Duodenal mucosa (tissue), 2 donors: ENCODE measurements around the gene TGM6.

Experiments
- H3K27ac ChIP-seq: one replicate; pipeline ENCODE4 v1.7.0; 2013; ENCODE audit warnings: low read depth, low read length
- H3K27me3 ChIP-seq, 2 donors: one replicate each; pipeline ENCODE4 v1.7.0; 2013; ENCODE audit warnings: low read length in 2 of 2, control low read depth in 1 of 2; ENCODE audit not compliant: insufficient read depth in 2 of 2, control insufficient read depth in 1 of 2
- H3K36me3 ChIP-seq, 2 donors: one replicate each; pipeline ENCODE4 v1.7.0; 2013; ENCODE audit warnings: low read length in 2 of 2, control low read depth in 1 of 2; ENCODE audit not compliant: insufficient read depth in 2 of 2, control insufficient read depth in 1 of 2
- H3K4me1 ChIP-seq, 2 donors: one replicate each; pipeline ENCODE4 v1.7.0; 2013; ENCODE audit warnings: low read length in 2 of 2, control low read depth in 1 of 2; ENCODE audit not compliant: insufficient read depth in 2 of 2, control insufficient read depth in 1 of 2
- H3K4me3 ChIP-seq, 2 donors: one replicate each; pipeline ENCODE4 v1.7.0; 2013; ENCODE audit warnings: low read length in 2 of 2, low read depth in 1 of 2
- H3K9ac ChIP-seq, 2 donors: one replicate each; pipeline ENCODE4 v1.7.0; 2013; ENCODE audit warnings: low read length in 2 of 2, low read depth in 1 of 2
- H3K9me3 ChIP-seq, 2 donors: one replicate each; pipeline ENCODE4 v1.7.0; 2013; ENCODE audit warnings: low read length in 2 of 2, control low read depth in 1 of 2; ENCODE audit not compliant: control insufficient read depth in 1 of 2

The TGM6 gene

DNA sequence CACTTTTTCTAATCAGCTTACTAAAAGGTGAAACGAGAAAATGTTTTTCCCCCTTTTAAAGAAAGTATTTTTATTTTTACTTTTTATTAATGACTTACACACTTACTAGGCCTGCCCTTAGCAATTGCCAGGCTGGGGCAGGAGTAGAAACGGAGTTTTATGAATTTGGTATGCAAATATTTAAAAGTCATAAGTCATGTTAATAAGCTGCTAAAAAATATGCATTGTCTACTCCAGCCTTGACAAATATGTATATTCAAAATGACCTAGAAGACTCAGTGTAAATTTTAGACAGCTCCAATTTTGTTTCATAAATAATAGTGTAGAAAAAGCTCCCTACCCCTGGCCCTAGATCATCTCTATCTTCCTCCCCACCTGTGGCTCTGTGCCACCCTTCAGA is 17.5 kb upstream of the TGM6 start:
- peaks cover 4 to 13% of the 10 kb centered on the region in 2 donors for H3K9me3 ChIP-seq
- no peak overlapping the region for H3K9ac ChIP-seq
- no peak overlapping the region for H3K27ac ChIP-seq
- H3K4me1 ChIP-seq = no peaks in the 10 kb centered on the region
- H3K27me3 ChIP-seq = no peaks in the 10 kb centered on the region
- H3K4me3 ChIP-seq = no peak overlapping the region
- no peaks in the 10 kb centered on the region for H3K36me3 ChIP-seq

DNA sequence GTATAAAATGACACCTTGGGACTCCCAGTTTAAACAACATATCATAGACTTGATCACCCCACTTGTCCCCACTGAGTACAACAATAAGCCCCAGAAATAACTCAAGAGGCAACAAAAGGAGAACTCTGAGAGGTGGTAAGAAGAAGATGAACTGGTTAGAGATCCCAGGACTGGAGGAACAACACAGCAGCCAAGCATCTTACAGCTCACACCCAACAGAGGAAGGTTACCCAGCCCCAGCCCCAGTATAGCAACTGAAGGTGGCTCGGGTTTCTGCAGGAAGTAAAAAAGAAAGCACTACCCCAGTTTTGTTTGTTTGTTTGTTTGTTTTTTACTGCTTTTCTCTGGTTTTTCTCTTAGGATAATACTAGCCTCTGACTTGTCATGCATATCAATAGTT is 17.1 kb upstream of the TGM6 start:
- no peak overlapping the region for H3K4me3 ChIP-seq
- H3K4me1 ChIP-seq = no peaks in the 10 kb centered on the region
- peaks cover 4 to 13% of the 10 kb centered on the region in 2 donors for H3K9me3 ChIP-seq
- no peak overlapping the region for H3K27ac ChIP-seq
- no peaks in the 10 kb centered on the region for H3K27me3 ChIP-seq
- no peak overlapping the region for H3K9ac ChIP-seq
- H3K36me3 ChIP-seq = no peaks in the 10 kb centered on the region

DNA sequence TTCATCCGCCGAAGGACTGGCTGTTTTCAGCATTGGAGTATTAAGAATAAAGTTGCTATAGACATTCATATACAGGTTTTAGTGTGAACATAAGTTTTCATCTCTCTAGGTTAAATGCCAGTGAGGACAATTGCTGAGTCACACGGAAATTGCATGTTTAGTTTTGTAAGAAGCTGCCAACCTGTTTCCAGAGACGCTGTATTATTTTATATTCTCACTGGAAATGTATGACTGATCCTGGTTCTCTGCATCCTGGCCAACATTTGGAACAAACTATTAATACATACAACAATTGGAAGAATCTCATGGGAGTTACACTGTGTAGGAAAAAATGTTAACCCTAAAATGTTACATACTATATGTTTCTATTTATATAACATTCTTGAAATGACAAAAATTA is 16.7 kb upstream of the TGM6 start:
- Histone ChIP-seq H3K36me3 (no peaks in the 10 kb centered on the region), H3K9me3 (peaks cover 4 to 13% of the 10 kb centered on the region in 2 donors), H3K27ac (no peak overlapping the region), H3K27me3 (no peaks in the 10 kb centered on the region), H3K9ac (no peak overlapping the region), H3K4me1 (no peaks in the 10 kb centered on the region), H3K4me3 (no peak overlapping the region)

DNA sequence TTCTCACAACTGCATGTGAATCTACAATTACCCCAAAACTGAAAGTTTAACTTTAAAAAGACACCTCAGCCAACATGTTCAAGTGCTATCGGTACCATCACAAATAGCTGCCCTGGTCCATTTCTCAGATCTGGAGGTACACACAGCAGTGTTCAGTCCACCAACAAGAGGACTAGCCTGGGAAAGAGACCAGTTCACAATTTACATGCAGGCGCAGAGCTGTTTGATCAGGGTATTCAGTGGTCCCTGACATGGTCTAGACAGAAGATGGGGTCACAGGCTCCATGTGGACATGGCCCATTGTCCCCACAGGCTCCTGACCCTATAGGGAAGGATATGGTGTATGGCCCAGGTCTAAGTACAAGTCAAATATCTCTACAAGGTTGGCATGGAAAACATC is 15.6 kb upstream of the TGM6 start:
- H3K36me3 ChIP-seq = no peaks in the 10 kb centered on the region
- no peak overlapping the region for H3K4me3 ChIP-seq
- no peak overlapping the region for H3K27ac ChIP-seq
- no peak overlapping the region for H3K9ac ChIP-seq
- H3K27me3 ChIP-seq = no peaks in the 10 kb centered on the region
- no peaks in the 10 kb centered on the region for H3K4me1 ChIP-seq
- peaks cover 4 to 13% of the 10 kb centered on the region in 2 donors for H3K9me3 ChIP-seq

DNA sequence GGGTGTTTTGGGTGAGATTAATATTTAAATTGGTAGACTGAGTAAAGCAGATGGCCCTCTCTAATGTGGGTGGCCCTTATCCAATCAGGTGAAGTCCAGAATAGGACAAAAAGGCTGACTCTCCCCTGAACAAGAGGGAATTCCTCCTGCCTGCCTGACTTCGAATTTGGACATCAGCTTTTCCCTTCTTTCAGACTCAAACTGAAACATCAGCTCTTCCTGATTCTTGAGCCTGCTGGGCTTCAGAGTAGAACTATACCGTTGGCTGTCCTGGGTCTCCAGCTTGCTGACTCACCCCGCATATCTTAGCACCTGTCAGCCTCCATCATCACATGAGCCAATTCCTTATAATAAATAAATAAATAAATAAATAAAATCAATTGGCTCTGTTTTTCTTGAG is 15.0 kb upstream of the TGM6 start:
- Histone ChIP-seq H3K9me3 (peaks cover 4 to 13% of the 10 kb centered on the region in 2 donors), H3K4me3 (no peak overlapping the region), H3K27ac (no peak overlapping the region), H3K4me1 (no peaks in the 10 kb centered on the region), H3K36me3 (no peaks in the 10 kb centered on the region), H3K27me3 (no peaks in the 10 kb centered on the region), H3K9ac (no peak overlapping the region)

DNA sequence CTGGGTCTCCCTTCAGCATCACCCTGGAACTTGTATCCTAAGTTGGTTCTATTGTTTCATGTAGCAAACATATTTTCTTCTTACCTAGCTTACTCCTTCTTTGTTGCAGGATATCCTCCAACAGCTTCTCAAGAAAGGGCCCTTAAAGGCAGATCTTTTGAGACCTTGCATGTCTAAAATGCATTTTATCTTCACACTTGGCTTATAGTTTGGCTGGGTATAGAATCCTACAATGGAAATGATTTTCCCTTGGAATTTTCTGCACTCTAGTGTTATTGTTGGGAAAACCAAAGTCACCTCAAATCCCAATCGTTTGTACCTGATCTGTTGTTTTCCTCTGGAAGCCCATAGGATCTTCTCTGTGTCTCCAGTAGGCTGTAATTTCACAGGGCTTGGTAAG is 12.1 kb upstream of the TGM6 start:
- Histone ChIP-seq H3K36me3 (no peaks in the 10 kb centered on the region), H3K27me3 (peaks cover 0 to 3% of the 10 kb centered on the region in 2 donors), H3K4me3 (no peak overlapping the region)

DNA sequence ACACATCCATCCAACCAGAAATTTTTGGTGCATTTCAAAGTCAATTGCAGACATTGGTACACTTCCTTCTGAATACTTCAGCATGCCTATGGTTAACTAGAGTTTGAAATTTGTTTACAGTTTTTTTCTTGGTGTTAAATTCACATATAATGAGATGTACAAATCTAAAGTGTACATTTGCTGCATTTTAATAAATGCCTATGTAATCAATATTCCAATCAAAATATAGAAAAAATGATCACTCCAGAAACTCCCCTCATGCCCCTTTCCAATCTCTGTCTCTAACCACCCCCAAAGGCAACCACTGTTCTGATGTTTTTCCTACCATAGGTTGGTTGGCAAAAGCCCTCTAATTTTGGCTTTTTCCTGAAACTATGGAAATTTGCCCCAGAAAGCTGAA is 7.6 kb upstream of the TGM6 start:
- peaks cover 0 to 3% of the 10 kb centered on the region in 2 donors for H3K27me3 ChIP-seq
- H3K4me3 ChIP-seq = no peak overlapping the region
- no peaks in the 10 kb centered on the region for H3K9me3 ChIP-seq
- H3K27ac ChIP-seq = no peak overlapping the region
- H3K9ac ChIP-seq = no peak overlapping the region
- H3K36me3 ChIP-seq = no peaks in the 10 kb centered on the region
- no peaks in the 10 kb centered on the region for H3K4me1 ChIP-seq

More for the DNA sequence above, 12.1 kb upstream of the TGM6 start:
- Histone ChIP-seq H3K27ac (no peak overlapping the region), H3K9me3 (no peaks in the 10 kb centered on the region), H3K9ac (no peak overlapping the region), H3K4me1 (no peaks in the 10 kb centered on the region)

DNA sequence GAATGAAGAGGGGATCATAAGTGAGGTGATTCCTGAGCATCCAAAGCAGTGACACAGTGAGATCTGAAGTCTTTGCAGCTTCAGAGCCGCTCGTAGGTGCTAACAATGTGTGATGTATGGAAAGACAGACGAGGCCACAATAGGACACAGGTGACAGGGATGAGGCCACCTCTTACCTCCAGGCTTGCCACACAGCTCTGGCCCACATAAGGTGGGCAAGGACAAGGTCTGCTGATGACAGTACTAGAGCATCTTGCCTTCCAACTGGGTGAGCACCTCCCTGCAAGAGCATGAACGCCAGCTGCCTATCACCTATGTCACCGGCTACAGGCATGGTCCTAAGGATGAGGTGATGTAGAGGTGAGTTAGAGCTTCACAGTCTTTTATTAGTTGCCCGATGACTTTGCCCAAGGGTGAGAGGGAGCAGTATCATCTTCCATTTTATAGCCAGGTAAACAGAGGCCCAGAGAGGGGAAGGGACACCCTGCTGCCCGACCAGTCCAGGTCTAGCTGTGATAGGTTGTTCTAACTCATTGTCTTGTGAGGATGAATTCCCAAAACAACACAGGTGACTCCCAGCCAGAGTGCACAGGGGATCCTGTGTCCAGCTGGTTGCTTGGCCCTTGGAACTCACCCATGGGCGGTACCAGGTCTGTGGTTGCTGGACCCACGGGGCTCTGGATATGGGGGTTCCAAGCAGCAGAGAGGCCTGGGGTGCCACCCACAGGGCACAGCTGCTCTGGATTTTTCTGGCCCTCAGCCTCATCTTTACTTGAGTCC is 6.2 kb upstream of the TGM6 start:
- Histone ChIP-seq H3K4me1 (no peaks in the 10 kb centered on the region), H3K36me3 (no peaks in the 10 kb centered on the region), H3K4me3 (no peak overlapping the region), H3K27ac (no peak overlapping the region), H3K9me3 (no peaks in the 10 kb centered on the region), H3K9ac (no peak overlapping the region), H3K27me3 (peaks cover 0 to 3% of the 10 kb centered on the region in 2 donors)

DNA sequence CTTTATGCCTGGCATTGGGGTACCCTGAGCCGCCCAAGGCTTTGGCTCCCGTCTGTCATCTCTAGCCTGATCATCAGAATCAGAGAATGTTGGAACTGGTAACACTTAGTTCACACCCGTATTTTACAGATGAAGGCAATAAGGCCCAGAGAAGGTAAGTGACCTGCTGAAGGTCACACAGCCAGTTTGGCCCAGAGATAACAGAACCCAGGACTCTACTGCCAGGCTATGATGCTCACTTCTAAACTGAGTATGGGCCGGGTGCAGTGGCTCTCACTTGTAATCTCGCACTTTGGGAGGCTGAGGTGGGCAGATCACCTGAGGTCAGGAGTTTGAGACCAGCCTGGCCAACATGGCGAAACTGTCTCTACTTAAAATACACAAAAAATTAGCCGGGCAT is 1.8 kb upstream of the TGM6 start:
- H3K36me3 ChIP-seq = no peaks in the 10 kb centered on the region
- no peaks in the 10 kb centered on the region for H3K4me1 ChIP-seq
- no peaks in the 10 kb centered on the region for H3K9me3 ChIP-seq
- peaks cover 0 to 2% of the 10 kb centered on the region in 2 donors for H3K27me3 ChIP-seq
- H3K4me3 ChIP-seq = no peak overlapping the region
- no peak overlapping the region for H3K27ac ChIP-seq
- no peak overlapping the region for H3K9ac ChIP-seq

DNA sequence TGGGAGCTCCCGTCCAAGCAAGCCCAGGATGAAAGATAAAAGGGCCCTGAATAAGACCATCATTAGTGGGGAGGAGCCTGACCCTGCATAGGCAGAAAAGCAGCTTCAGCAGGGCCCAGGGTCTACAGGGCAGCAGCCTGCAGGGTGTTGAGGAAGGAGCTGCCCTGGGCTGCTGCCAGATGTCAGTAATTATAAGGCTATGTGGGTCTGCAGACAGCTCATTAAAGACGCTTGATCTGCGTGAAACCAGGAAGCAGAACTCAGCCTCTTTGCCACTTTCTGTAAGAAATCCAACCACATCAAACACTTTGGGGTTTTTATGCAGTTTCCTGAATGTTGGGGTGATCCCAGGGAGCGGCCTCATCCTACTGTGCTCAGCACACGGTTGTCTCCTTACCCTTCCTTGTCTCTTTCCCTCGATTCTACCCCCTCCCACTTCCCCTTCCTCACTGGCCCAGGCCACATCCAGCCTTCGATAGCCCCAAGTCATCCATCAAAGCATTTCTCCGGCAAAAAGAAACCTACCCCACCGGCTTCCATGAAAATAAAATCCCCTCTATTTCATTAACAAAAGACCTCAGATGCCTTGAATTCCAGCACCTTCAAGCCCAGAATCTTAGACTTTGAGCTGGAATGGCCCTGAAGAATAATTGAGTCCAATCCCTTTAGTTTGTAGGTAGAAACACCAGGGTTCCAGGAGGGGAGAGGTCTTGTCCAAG is 1.0 kb upstream of the TGM6 start:
- no peaks in the 10 kb centered on the region for H3K36me3 ChIP-seq
- no peak overlapping the region for H3K4me3 ChIP-seq
- no peaks in the 10 kb centered on the region for H3K9me3 ChIP-seq
- H3K4me1 ChIP-seq = no peaks in the 10 kb centered on the region
- H3K27me3 ChIP-seq = peaks cover 0 to 2% of the 10 kb centered on the region in 2 donors
- no peak overlapping the region for H3K27ac ChIP-seq
- no peak overlapping the region for H3K9ac ChIP-seq
